ENCODE results near the gene PKMYT1.

The PKMYT1 gene

DNA sequence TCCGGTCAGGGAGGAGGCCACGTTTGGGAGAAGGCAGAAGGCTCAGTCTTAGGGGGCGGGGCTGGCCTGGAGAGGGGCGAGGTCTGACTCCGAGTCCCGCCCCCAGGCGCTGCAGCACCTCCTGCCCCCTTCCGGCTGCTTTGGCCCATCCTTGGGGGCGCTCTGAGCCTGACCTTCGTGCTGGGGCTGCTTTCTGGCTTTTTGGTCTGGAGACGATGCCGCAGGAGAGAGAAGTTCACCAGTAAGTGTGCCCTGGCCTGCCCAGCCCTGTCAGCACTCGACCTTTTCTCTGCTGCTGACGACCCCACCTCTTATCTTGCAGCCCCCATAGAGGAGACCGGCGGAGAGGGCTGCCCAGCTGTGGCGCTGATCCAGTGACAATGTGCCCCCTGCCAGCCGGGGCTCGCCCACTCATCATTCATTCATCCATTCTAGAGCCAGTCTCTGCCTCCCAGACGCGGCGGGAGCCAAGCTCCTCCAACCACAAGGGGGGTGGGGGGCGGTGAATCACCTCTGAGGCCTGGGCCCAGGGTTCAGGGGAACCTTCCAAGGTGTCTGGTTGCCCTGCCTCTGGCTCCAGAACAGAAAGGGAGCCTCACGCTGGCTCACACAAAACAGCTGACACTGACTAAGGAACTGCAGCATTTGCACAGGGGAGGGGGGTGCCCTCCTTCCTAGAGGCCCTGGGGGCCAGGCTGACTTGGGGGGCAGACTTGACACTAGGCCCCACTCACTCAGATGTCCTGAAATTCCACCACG, 41.4 kb upstream of the PKMYT1 start:
- H3K9ac ChIP-seq (ENCODE audit: low read length), result peak overlapping the region; percentile 68

DNA sequence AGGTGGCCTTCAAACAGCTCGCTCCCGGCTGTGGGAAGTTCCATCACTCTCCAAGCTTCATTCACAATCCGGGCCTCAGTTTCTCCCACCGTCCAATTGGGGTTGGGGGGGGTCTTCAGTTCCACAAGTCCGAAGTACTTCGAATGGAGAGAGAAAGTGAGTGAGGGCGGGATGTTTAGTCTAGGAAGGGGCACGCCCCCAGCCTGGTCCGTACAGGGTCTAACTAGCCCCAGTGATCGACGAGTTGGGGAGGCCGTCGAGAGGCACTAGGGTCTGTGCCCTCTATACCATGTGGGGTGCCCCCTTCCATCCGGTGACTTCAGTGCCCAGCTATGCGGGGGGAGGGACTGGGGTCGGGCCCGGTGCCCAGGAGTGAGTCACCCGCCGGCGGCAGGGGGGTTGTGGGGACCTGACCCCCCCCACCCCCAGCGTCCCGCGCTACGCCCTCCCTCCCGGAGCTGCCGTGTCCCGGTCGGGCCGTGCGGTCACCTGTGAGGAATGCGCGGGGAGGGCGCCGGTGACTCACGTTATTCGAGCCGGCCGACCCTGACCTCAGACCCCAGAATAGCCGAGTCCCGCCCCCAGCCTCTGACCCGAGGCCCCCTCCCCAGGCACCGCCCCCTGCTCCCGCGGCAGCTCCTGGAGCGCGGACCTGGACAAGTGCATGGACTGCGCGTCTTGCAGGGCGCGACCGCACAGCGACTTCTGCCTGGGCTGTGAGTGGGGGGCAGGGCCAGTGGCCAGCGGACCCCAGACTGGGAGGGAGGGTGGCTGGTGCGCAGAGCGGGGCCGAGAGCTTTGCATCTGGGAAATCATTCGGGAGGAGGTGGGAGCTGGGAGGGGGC, 40.6 kb upstream of the PKMYT1 start:
- H3K9ac ChIP-seq (ENCODE audit: low read length), result peak overlapping the region; percentile 68
- no peaks in the 10 kb centered on the region for H3K27me3 ChIP-seq (ENCODE audit: low read length)
- no peaks in the 10 kb centered on the region for H3K79me2 ChIP-seq (ENCODE audit: insufficient read depth, low read length)
- H3K27ac ChIP-seq (ENCODE audit: low read depth, low read length), result peak overlapping the region; percentile 40
- peak overlapping the region; percentile 65 for H3K4me3 ChIP-seq (ENCODE audit: insufficient read depth, low read length, poor library complexity, severe bottlenecking)
- H3K4me2 ChIP-seq (ENCODE audit: low read depth, low read length, poor library complexity, severe bottlenecking), result peak overlapping the region; percentile 97
- H3K9me3 ChIP-seq (ENCODE audit: insufficient read depth, low read length), result no peaks in the 10 kb centered on the region
- H3F3A ChIP-seq (ENCODE audit: insufficient read depth), result peaks cover 18% of the 10 kb centered on the region
- H3K9me2 ChIP-seq (replicated peaks; ENCODE audit: insufficient read depth, low read length), result no peaks in the 10 kb centered on the region
- H4K20me1 ChIP-seq (ENCODE audit: low read depth, low read length), result no peaks in the 10 kb centered on the region
- H2AFZ ChIP-seq (ENCODE audit: low read depth, low read length, severe bottlenecking), result peak overlapping the region; percentile 21
- no peaks in the 10 kb centered on the region for H3K36me3 ChIP-seq (ENCODE audit: low read length)
- TF ChIP-seq CTCF (IDR thresholded peaks at IDR 0.05; ENCODE audit: insufficient read depth, low read length, poor library complexity, severe bottlenecking), result no peak
- TF ChIP-seq EZH2phosphoT487 (conservative IDR thresholded peaks at IDR 0.05; ENCODE audit: low read length), result no peak

More for the DNA sequence above, 41.4 kb upstream of the PKMYT1 start:
- peak overlapping the region; percentile 65 for H3K4me3 ChIP-seq (ENCODE audit: insufficient read depth, low read length, poor library complexity, severe bottlenecking)
- H3K9me2 ChIP-seq (replicated peaks; ENCODE audit: insufficient read depth, low read length), result no peaks in the 10 kb centered on the region
- H3K9me3 ChIP-seq (ENCODE audit: insufficient read depth, low read length), result no peaks in the 10 kb centered on the region
- peaks cover 18% of the 10 kb centered on the region for H3F3A ChIP-seq (ENCODE audit: insufficient read depth)
- peak overlapping the region; percentile 79 for H3K27ac ChIP-seq (ENCODE audit: low read depth, low read length)
- TF ChIP-seq EZH2phosphoT487 (conservative IDR thresholded peaks at IDR 0.05; ENCODE audit: low read length), result no peak
- TF ChIP-seq CTCF (IDR thresholded peaks at IDR 0.05; ENCODE audit: insufficient read depth, low read length, poor library complexity, severe bottlenecking), result peak; percentile 42
- no peaks in the 10 kb centered on the region for H4K20me1 ChIP-seq (ENCODE audit: low read depth, low read length)
- H3K36me3 ChIP-seq (ENCODE audit: low read length), result no peaks in the 10 kb centered on the region
- H2AFZ ChIP-seq (ENCODE audit: low read depth, low read length, severe bottlenecking), result no peak overlapping the region
- H3K4me2 ChIP-seq (ENCODE audit: low read depth, low read length, poor library complexity, severe bottlenecking), result peak overlapping the region; percentile 97
- no peaks in the 10 kb centered on the region for H3K79me2 ChIP-seq (ENCODE audit: insufficient read depth, low read length)
- H3K27me3 ChIP-seq (ENCODE audit: low read length), result no peaks in the 10 kb centered on the region

DNA sequence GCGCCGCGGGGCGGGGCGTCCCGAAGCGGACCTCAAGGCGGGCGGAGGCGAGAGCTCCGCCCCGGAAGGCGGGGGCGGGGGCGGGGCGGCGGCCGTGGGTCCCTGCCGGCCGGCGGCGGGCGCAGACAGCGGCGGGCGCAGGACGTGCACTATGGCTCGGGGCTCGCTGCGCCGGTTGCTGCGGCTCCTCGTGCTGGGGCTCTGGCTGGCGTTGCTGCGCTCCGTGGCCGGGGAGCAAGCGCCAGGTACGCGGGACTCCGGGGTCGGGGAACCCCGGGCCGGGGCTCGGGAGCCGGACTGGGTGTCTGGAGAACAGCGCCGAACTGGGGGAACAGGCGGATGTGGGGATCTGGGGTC, 40.0 kb upstream of the PKMYT1 start, which contains the start of gene TNFRSF12A:
Gene TNFRSF12A, plus strand, starts transcription at position 122 of the 357 bp plus-strand sequence. Its CDS starts 30 bp downstream, at position 152.
- Histone ChIP-seq H3K4me2 (ENCODE audit: low read depth, low read length, poor library complexity, severe bottlenecking) (peak within 1 kb of the TSS; percentile 97), H3F3A (ENCODE audit: insufficient read depth) (peaks cover 18% of the 10 kb centered on the region), H3K9me3 (ENCODE audit: insufficient read depth, low read length) (no peaks in the 10 kb centered on the region), H3K79me2 (ENCODE audit: insufficient read depth, low read length) (no peaks in the 10 kb centered on the region), H3K4me3 (ENCODE audit: insufficient read depth, low read length, poor library complexity, severe bottlenecking) (peak within 1 kb of the TSS; percentile 65), H3K36me3 (ENCODE audit: low read length) (no peaks in the 10 kb centered on the region), H3K9ac (ENCODE audit: low read length) (peak within 1 kb of the TSS; percentile 68), H2AFZ (ENCODE audit: low read depth, low read length, severe bottlenecking) (peak within 1 kb of the TSS; percentile 21), H3K9me2 (replicated peaks; ENCODE audit: insufficient read depth, low read length) (no peaks in the 10 kb centered on the region), H3K27ac (ENCODE audit: low read depth, low read length) (peak within 1 kb of the TSS; percentile 40), H3K27me3 (ENCODE audit: low read length) (no peaks in the 10 kb centered on the region), H4K20me1 (ENCODE audit: low read depth, low read length) (no peaks in the 10 kb centered on the region)
- TF ChIP-seq EZH2phosphoT487 (conservative IDR thresholded peaks at IDR 0.05; ENCODE audit: low read length), result no peak
- TF ChIP-seq CTCF (IDR thresholded peaks at IDR 0.05; ENCODE audit: insufficient read depth, low read length, poor library complexity, severe bottlenecking), result no peak
